Mesenchymal stem cell (in vitro differentiated cells and primary cell): Measurements from ENCODE around the gene HCN3.
A peak's percentile ranks its signal among the peaks of the same experiment; 100 is the strongest.
"Not testable (repeated sequence)": the region's sequence is repeated elsewhere in the genome, so short reads cannot be mapped to it uniquely, and the experiment has no call there.

ENCODE experiments used
- DNase-seq: peaks from one replicate; pipeline ENCODE4 v3.0.0-alpha.2; 2013
- H2AFZ ChIP-seq: one replicate; pipeline ENCODE4 v1.6.1; 2013; ENCODE audit warnings: low read depth, mild to moderate bottlenecking, control low read depth, inconsistent platforms, low read length, moderate library complexity
- H2AK5ac ChIP-seq: 2 replicates; pipeline ENCODE4 v1.6.1; 2013; ENCODE audit warnings: low read length, moderate library complexity, mild to moderate bottlenecking, inconsistent platforms; ENCODE audit not compliant: severe bottlenecking
- H2BK120ac ChIP-seq: one replicate; pipeline ENCODE4 v1.6.1; 2013; ENCODE audit warnings: low read depth, mild to moderate bottlenecking, inconsistent platforms, low read length, moderate library complexity
- H2BK12ac ChIP-seq, 2 experiments: one replicate each; pipeline ENCODE4 v1.6.1; 2013; ENCODE audit warnings: inconsistent platforms in 2 of 2, low read length in 2 of 2, mild to moderate bottlenecking in 2 of 2, moderate library complexity in 2 of 2, control low read depth in 1 of 2
- H2BK15ac ChIP-seq: one replicate; pipeline ENCODE4 v1.6.1; 2013; ENCODE audit warnings: mild to moderate bottlenecking, low read depth, inconsistent platforms; ENCODE audit not compliant: poor library complexity, severe bottlenecking
- H2BK5ac ChIP-seq: 2 replicates; pipeline ENCODE4 v1.6.1; 2013; ENCODE audit warnings: low read depth, mild to moderate bottlenecking, low read length, control low read depth, inconsistent platforms; ENCODE audit not compliant: poor library complexity, severe bottlenecking
- H3K14ac ChIP-seq, 2 experiments: one replicate each; pipeline ENCODE4 v1.6.1; 2013; ENCODE audit warnings: inconsistent platforms in 2 of 2, low read length in 2 of 2, control low read depth in 1 of 2, mild to moderate bottlenecking in 1 of 2, moderate library complexity in 1 of 2
- H3K18ac ChIP-seq, 2 experiments: one replicate each; pipeline ENCODE4 v1.6.1; 2013; ENCODE audit warnings: inconsistent platforms in 2 of 2, low read length in 2 of 2, control low read depth in 1 of 2, low read depth in 1 of 2, mild to moderate bottlenecking in 1 of 2
- H3K23ac ChIP-seq, 2 experiments: one replicate each; pipeline ENCODE4 v1.6.1; 2013; ENCODE audit warnings: inconsistent platforms in 2 of 2, low read length in 2 of 2, mild to moderate bottlenecking in 2 of 2, moderate library complexity in 2 of 2, control low read depth in 1 of 2
- H3K27ac ChIP-seq: 2 replicates; pipeline ENCODE4 v1.5.1; 2013; ENCODE audit warnings: mild to moderate bottlenecking, moderate library complexity, low read length, control low read depth, inconsistent platforms; ENCODE audit not compliant: poor library complexity, severe bottlenecking
- H3K27me3 ChIP-seq, 2 experiments: 2 replicates each; pipeline versions ENCODE4 v1.6.1 to v1.7.0; 2013; ENCODE audit warnings: low read length in 2 of 2, mild to moderate bottlenecking in 2 of 2, moderate library complexity in 2 of 2, control low read depth in 1 of 2, inconsistent platforms in 1 of 2; ENCODE audit not compliant: control insufficient read depth in 1 of 2, insufficient read depth in 1 of 2
- H3K36me3 ChIP-seq, 2 experiments: 2 replicates each; pipeline versions ENCODE4 v1.6.1 to v1.7.0; 2013; ENCODE audit warnings: low read length in 2 of 2, control low read depth in 1 of 2, inconsistent platforms in 1 of 2, low read depth in 1 of 2, mild to moderate bottlenecking in 1 of 2; ENCODE audit not compliant: insufficient read depth in 2 of 2, control insufficient read depth in 1 of 2
- H3K4ac ChIP-seq, 2 experiments: one replicate each; pipeline ENCODE4 v1.6.1; 2013; ENCODE audit warnings: inconsistent platforms in 2 of 2, low read length in 2 of 2, mild to moderate bottlenecking in 2 of 2, moderate library complexity in 2 of 2, control low read depth in 1 of 2, low read depth in 1 of 2
- H3K4me1 ChIP-seq: 2 replicates; pipeline ENCODE4 v1.6.1; 2013; ENCODE audit warnings: low read depth, low read length, control low read depth; ENCODE audit not compliant: control insufficient read depth, insufficient read depth
- H3K4me2 ChIP-seq: 2 replicates; pipeline ENCODE4 v1.6.1; 2013; ENCODE audit warnings: low read length, mild to moderate bottlenecking, inconsistent platforms; ENCODE audit not compliant: poor library complexity, severe bottlenecking
- H3K4me3 ChIP-seq, 2 experiments: 2 replicates each; pipeline versions ENCODE4 v1.5.1 to v1.7.0; 2013; ENCODE audit warnings: low read length in 2 of 2, mild to moderate bottlenecking in 2 of 2, control low read depth in 1 of 2, low read depth in 1 of 2; ENCODE audit not compliant: insufficient read depth in 1 of 2
- H3K79me1 ChIP-seq: replicated peaks from 2 replicates; pipeline ENCODE4 v1.6.1; 2013; ENCODE audit warnings: mild to moderate bottlenecking, control low read depth, low read length, inconsistent platforms; ENCODE audit not compliant: poor library complexity, severe bottlenecking
- H3K9ac ChIP-seq: 2 replicates; pipeline ENCODE4 v1.7.0; 2013; ENCODE audit warnings: mild to moderate bottlenecking, low read length, moderate library complexity
- H3K9me3 ChIP-seq: 2 replicates; pipeline ENCODE4 v1.7.0; 2013; ENCODE audit warnings: mild to moderate bottlenecking, low read length; ENCODE audit not compliant: control insufficient read depth
- H4K8ac ChIP-seq: one replicate; pipeline ENCODE4 v1.6.1; 2013; ENCODE audit warnings: inconsistent platforms, mild to moderate bottlenecking, low read length, moderate library complexity
- H4K91ac ChIP-seq: one replicate; pipeline ENCODE4 v1.6.1; 2013; ENCODE audit warnings: mild to moderate bottlenecking, low read length, inconsistent platforms
- WGBS: methylation state at CpG from one replicate; pipeline ENCODE4 v1.1.7; 2013; ENCODE audit warnings: mixed read lengths; 5-methylcytosine and 5-hydroxymethylcytosine counted together

HCN3 gene

DNA sequence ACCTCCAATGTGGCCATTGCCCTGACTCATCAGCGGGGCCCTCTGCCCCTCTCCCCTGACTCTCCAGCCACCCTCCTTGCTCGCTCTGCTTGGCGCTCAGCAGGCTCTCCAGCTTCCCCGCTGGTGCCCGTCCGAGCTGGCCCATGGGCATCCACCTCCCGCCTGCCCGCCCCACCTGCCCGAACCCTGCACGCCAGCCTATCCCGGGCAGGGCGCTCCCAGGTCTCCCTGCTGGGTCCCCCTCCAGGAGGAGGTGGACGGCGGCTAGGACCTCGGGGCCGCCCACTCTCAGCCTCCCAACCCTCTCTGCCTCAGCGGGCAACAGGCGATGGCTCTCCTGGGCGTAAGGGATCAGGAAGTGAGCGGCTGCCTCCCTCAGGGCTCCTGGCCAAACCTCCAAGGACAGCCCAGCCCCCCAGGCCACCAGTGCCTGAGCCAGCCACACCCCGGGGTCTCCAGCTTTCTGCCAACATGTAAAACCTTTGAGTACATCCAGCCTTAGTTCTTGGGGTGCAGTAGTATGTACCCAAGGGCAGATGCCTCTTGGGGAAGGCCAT lies 10.8 kb downstream of the HCN3 start:
- H3K4me2 ChIP-seq: no peak overlapping the region
- H4K8ac ChIP-seq: no peak overlapping the region
- H3K4me1 ChIP-seq: no peaks in the 10 kb centered on the region
- no peak overlapping the region for H3K23ac ChIP-seq
- H4K91ac ChIP-seq: no peak overlapping the region
- H3K14ac ChIP-seq: no peak overlapping the region
- DNase-seq: no peak
- no peak overlapping the region for H2BK120ac ChIP-seq
- no peak overlapping the region for H2AFZ ChIP-seq
- no peak overlapping the region for H2AK5ac ChIP-seq
- H3K4ac ChIP-seq: no peak overlapping the region
- no peak overlapping the region for H2BK15ac ChIP-seq
- H3K27ac ChIP-seq: no peak overlapping the region
- peaks cover 5 to 35% of the 10 kb centered on the region in 2 experiments for H3K36me3 ChIP-seq
- peaks cover 9 to 19% of the 10 kb centered on the region in 2 experiments for H3K27me3 ChIP-seq
- no peak overlapping the region for H2BK5ac ChIP-seq
- no peak overlapping the region for H3K4me3 ChIP-seq
- no peaks in the 10 kb centered on the region for H3K9me3 ChIP-seq
- H3K18ac ChIP-seq: no peak overlapping the region
- H3K9ac ChIP-seq: no peak overlapping the region
- no peaks in the 10 kb centered on the region for H3K79me1 ChIP-seq
- no peak overlapping the region for H2BK12ac ChIP-seq
- WGBS: 90% methylated on average over 19 of the region's 21 CpGs

DNA sequence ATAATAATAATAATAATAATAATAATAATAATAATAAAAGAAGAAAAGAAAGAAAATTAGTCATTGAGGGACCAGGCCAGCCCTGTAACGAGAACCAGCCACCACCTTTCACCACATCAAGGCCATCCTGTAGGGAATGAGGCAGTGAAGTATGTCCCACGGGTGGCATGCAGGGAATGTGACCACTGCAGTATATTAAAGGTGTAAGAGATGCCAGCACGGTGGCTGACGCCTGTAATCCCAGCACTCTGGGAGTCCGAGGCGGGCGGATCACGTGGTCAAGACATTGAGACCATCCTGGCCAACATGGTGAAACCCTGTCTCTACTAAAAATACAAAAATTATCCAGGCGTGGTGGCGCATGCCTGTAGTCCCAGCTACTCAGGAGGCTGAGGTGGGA lies 13.7 kb downstream of the HCN3 start:
- H3K4me1 ChIP-seq, H2BK120ac ChIP-seq, H2BK12ac ChIP-seq, H3K79me1 ChIP-seq, H2BK15ac ChIP-seq, H3K9me3 ChIP-seq, H3K4ac ChIP-seq, H2BK5ac ChIP-seq, H2AK5ac ChIP-seq, H3K18ac ChIP-seq, H4K91ac ChIP-seq, H4K8ac ChIP-seq, H3K9ac ChIP-seq, H3K4me3 ChIP-seq, H3K4me2 ChIP-seq, H3K27ac ChIP-seq, H3K14ac ChIP-seq, H3K23ac ChIP-seq, DNase-seq, H2AFZ ChIP-seq: not testable (repeated sequence)
- peaks cover 0 to 15% of the 10 kb centered on the region in 2 experiments for H3K36me3 ChIP-seq
- 86% methylated on average over 10 of the region's 10 CpGs for WGBS
- peaks cover 36 to 47% of the 10 kb centered on the region in 2 experiments for H3K27me3 ChIP-seq

DNA sequence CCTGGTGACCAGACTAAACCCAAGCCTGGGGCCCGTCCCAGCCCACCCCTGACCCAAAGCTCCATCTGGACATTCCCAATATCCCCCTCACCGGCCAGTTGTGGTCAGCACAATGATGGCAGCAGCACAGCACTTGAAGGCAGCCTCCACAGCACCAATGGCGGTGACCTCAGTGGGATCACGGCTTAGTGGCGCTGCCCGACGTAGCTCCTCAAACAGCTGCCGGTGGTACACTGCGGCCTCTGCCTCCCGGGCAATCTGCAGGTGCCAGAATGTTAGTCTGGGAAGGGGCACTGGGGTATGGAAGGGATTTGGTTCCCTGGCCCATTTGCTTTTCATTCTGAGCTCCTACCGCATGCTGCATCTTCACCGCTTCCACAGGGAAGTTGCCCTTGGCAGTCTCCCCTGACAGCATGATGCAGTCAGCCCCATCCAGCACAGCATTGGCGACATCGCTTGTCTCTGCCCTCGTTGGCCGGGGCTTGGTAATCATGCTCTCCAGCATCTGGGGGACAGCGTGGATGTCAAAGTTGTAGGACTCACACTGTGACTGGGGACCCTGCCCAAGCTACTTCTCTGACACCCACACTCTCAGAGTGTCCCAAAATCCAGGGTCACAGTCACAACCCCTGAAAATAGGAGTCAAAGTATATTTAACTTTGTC lies 16.0 kb downstream of the HCN3 start:
- Histone ChIP-seq H3K14ac (no peak overlapping the region), H3K27ac (no peak overlapping the region), H2BK15ac (no peak overlapping the region), H2AK5ac (no peak overlapping the region), H3K18ac (no peak overlapping the region), H3K4me3 (no peak overlapping the region), H2AFZ (no peak overlapping the region), H2BK5ac (no peak overlapping the region), H3K9ac (no peak overlapping the region), H3K79me1 (no peaks in the 10 kb centered on the region), H3K9me3 (no peaks in the 10 kb centered on the region), H2BK12ac (no peak overlapping the region), H3K27me3 (peaks cover 54 to 65% of the 10 kb centered on the region in 2 experiments), H2BK120ac (no peak overlapping the region), H4K91ac (no peak overlapping the region), H3K4ac (no peak overlapping the region), H3K36me3 (peaks cover 0 to 2% of the 10 kb centered on the region in 2 experiments), H4K8ac (no peak overlapping the region), H3K23ac (no peak overlapping the region), H3K4me2 (no peak overlapping the region), H3K4me1 (peaks cover 9% of the 10 kb centered on the region)
- 88% methylated on average over 17 of the region's 17 CpGs for WGBS
- no peak for DNase-seq

DNA sequence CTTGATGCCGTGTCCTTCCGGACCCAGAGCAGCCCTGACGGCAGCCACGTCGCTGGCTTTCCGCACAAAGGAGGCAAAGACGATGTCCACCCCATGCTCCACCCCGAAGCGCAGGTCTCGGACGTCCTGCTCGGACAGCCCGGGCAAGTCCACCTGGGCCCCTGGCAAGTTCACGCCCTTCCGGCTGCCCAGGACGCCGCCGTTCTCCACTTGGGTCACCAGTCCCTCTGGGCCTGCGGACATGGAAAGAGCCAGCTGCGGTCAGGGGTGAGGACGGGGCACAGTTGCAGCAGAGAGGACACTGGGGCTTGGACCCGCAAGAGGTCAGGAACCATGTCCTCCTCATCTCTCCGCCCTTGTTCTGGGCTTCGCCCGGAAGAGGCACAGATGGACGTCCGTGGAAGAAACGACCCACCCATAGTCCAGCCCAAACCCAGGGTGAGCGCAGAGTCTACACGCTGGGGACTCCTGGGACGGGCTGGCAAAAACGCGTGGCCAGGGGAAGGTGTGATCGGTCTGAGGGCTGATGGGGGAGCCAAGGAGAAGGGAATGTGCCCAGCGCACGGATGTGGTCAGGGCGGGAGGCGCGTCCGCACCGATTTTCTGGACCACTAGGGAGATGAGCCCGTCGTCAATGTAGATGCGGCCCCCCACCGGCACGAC lies 17.4 kb downstream of the HCN3 start:
- Histone ChIP-seq H3K9ac (no peak overlapping the region), H3K36me3 (no peaks in the 10 kb centered on the region), H3K27ac (no peak overlapping the region), H3K27me3 (peaks cover 54 to 62% of the 10 kb centered on the region in 2 experiments), H2BK5ac (no peak overlapping the region), H3K23ac (no peak overlapping the region), H4K8ac (no peak overlapping the region), H2BK15ac (no peak overlapping the region), H3K4me2 (no peak overlapping the region), H3K4me3 (peak overlapping the region in 1 of 2 experiments; percentile 11), H3K9me3 (no peaks in the 10 kb centered on the region), H3K4ac (no peak overlapping the region), H3K18ac (no peak overlapping the region), H3K14ac (no peak overlapping the region), H2BK12ac (no peak overlapping the region), H2AK5ac (no peak overlapping the region), H3K79me1 (no peaks in the 10 kb centered on the region), H3K4me1 (peaks cover 9% of the 10 kb centered on the region), H2BK120ac (no peak overlapping the region), H2AFZ (no peak overlapping the region), H4K91ac (no peak overlapping the region)
- WGBS: 22% methylated on average over 46 of the region's 46 CpGs
- DNase-seq: no peak
